Transverse colon (tissue), 4 donors: ENCODE results near the gene TUBB. TPM values are rescaled to one million over a fixed set of nuclear protein-coding genes. Genes with fewer than 3 reads are reported as not detected.

Experiments
- DNase-seq: peaks from one replicate; pipeline ENCODE4 v3.0.0-alpha.2; 2019
- H3K27ac ChIP-seq, 4 donors: fragments of 200-600 bp; sonication (generic); 2 replicates each; pipeline ENCODE4 v1.5.1; 2016 to 2018; ENCODE audit warnings: inconsistent platforms in 4 of 4
- H3K27me3 ChIP-seq: fragments of 200-600 bp; sonication (generic); 2 replicates; pipeline ENCODE4 v1.5.1; 2017; ENCODE audit warnings: inconsistent platforms
- H3K36me3 ChIP-seq, 4 donors: fragments of 200-600 bp; sonication (generic); 2 replicates each; pipeline ENCODE4 v1.5.1; 2017 to 2019; ENCODE audit warnings: inconsistent platforms in 4 of 4
- H3K4me1 ChIP-seq, 4 donors: fragments of 200-600 bp; sonication (generic); 2 replicates each; pipeline ENCODE4 v1.5.1; 2017 to 2020; ENCODE audit warnings: inconsistent platforms in 4 of 4
- H3K4me3 ChIP-seq, 4 donors: fragments of 200-600 bp; sonication (generic); 1 replicate in 1 of 4; 2 replicates in 3 of 4; pipeline versions ENCODE4 v1.5.1 to v1.6.1; 2017 to 2019; ENCODE audit warnings: inconsistent platforms in 4 of 4
- H3K9me3 ChIP-seq, 2 donors: fragments of 200-600 bp; sonication (generic); 2 replicates each; pipeline ENCODE4 v1.5.1; 2017 to 2019; ENCODE audit warnings: inconsistent platforms in 2 of 2
- EP300 ChIP-seq: sonication (generic); formaldehyde crosslinking; IDR thresholded peaks from one replicate; pipeline ENCODE4 v1.6.1; 2017; ENCODE audit warnings: antibody characterized with exemption, low read depth
- POLR2A ChIP-seq: fragments of 450-650 bp; IDR thresholded peaks from one replicate; pipeline ENCODE4 v1.6.1; 2016; ENCODE audit warnings: antibody characterized with exemption, mild to moderate bottlenecking, moderate library complexity
- POLR2AphosphoS5 ChIP-seq, 3 donors: sonication (generic); formaldehyde crosslinking; IDR thresholded peaks; one replicate each; pipeline ENCODE4 v1.6.1; 2016; ENCODE audit warnings: antibody characterized with exemption in 3 of 3
- WGBS, 2 donors: methylation state at CpG; one replicate each; pipeline ENCODE4 v1.1.5; 2018; ENCODE audit warnings: low coverage in 1 of 2; 5-methylcytosine and 5-hydroxymethylcytosine counted together
- in situ Hi-C, 4 donors: fragments of 200-750 bp; cut with MboI; loops; one replicate each; pipeline versions ENCODE4 v1.15.0 to v1.15.1; 2017; ENCODE audit warnings: low sequenced_read_pairs in 3 of 4, low pct_ligation_motif_present in 1 of 4, low pct_unique_long_range_greater_than_20kb in 1 of 4
- intact Hi-C: fragments of 100-400 bp; cut with DNase I; formaldehyde crosslinking; loops from one replicate; pipeline ENCODE4 v1.15.1; 2023; ENCODE audit warnings: low total_unique reads
- total RNA-seq, 4 donors: library from RNA; depleted of rRNA; stranded (reverse); fragments of >200 nt; gene quantifications; one replicate each; pipeline ENCODE4 v1.1.0, GENCODE V29; 2016
- TF ChIP-seq, protein P1 (sequence below), 5 experiments: fragments of 200-600 bp in 3 of 5; fragments of 450-650 bp in 2 of 5; sonication (generic) in 3 of 5; IDR thresholded peaks; 1 replicate in 2 of 5; 2 replicates in 3 of 5; pipeline ENCODE4 v1.5.1; 2016 to 2017; ENCODE audit warnings: antibody characterized with exemption in 5 of 5, inconsistent platforms in 3 of 5, mild to moderate bottlenecking in 2 of 5, moderate library complexity in 1 of 5

The TUBB gene
- total RNA-seq, 4 donors from 2014 or later = 77.1 to 128 (median 106) TPM

DNA sequence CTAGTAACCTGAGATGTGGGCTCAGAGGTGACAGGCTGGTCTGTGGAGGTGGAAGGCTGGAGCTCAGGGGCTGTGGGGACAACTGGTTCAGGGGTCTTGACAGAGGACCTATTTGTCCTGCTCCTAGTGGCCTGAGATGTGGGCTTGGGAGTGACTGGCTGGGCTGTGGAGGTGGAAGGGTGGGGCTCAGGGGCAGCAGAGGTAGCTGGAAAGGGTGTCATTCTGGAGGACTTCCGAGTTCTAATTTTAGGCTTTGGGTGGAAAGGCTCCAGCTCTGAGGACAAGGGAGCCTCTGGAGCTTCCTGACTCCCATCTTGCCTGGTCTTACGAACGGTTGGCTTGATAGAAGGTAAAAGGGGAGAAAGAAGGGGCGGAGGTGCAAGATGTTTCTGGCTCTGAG, 14.5 kb upstream of the TUBB start:
- no peak overlapping the region for H3K27ac ChIP-seq
- H3K27me3 ChIP-seq = no peaks in the 10 kb centered on the region
- 95 to 100% methylated on average over 2 to 4 of the region's 4 CpGs for WGBS, 2 donors
- in situ Hi-C loops (no loop called here), intact Hi-C loops (no loop called here)
- H3K9me3 ChIP-seq = no peaks in the 10 kb centered on the region
- no peak for DNase-seq
- H3K4me3 ChIP-seq = no peak overlapping the region
- H3K4me1 ChIP-seq = no peaks in the 10 kb centered on the region
- H3K36me3 ChIP-seq = no peaks in the 10 kb centered on the region
- TF ChIP-seq EP300 (no peak), POLR2A (no peak), POLR2AphosphoS5 (IDR thresholded peaks at IDR 0.05) (no peak)
- TF ChIP-seq, protein P1, sequence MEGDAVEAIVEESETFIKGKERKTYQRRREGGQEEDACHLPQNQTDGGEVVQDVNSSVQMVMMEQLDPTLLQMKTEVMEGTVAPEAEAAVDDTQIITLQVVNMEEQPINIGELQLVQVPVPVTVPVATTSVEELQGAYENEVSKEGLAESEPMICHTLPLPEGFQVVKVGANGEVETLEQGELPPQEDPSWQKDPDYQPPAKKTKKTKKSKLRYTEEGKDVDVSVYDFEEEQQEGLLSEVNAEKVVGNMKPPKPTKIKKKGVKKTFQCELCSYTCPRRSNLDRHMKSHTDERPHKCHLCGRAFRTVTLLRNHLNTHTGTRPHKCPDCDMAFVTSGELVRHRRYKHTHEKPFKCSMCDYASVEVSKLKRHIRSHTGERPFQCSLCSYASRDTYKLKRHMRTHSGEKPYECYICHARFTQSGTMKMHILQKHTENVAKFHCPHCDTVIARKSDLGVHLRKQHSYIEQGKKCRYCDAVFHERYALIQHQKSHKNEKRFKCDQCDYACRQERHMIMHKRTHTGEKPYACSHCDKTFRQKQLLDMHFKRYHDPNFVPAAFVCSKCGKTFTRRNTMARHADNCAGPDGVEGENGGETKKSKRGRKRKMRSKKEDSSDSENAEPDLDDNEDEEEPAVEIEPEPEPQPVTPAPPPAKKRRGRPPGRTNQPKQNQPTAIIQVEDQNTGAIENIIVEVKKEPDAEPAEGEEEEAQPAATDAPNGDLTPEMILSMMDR (IDR thresholded peaks at IDR 0.05) = no peak

DNA sequence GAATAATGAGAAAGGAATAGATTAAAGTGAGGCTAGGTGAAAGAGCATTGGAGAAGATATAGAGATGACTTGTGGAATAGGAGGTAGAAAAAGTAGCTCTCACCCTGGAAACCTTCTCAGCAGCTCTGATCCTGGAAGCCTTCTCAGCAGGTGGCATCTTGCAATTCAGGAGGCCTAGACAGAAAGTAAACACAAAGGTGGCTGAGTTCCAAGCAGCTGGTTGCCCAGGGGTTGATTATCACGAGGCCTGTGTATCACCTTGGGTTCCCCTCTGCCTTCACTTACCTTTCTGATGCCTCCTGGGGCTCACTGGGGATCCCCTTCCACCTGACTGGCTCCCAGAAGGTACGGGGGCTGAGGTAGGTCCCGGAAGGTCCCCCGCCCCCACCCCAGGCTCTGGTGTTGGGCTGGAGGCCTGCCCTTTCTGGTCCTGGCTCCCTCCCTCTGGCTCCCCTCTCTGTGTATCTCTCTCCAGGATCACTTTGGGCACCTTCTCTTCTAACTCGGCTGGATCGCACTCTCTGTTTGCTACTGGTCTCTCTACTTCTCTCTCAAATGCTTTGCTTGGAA, 12.8 kb upstream of the TUBB start:
- H3K4me3 ChIP-seq = no peak overlapping the region
- no peak for DNase-seq
- H3K27me3 ChIP-seq = no peaks in the 10 kb centered on the region
- intact Hi-C loops = no loop called here
- WGBS, 2 donors = 67 to 68% methylated on average over 6 of the region's 6 CpGs
- no peaks in the 10 kb centered on the region for H3K9me3 ChIP-seq
- peaks cover 0 to 6% (median 1%) of the 10 kb centered on the region in 4 donors for H3K36me3 ChIP-seq
- in situ Hi-C loops = no loop called here
- no peak overlapping the region for H3K27ac ChIP-seq
- TF ChIP-seq EP300 (no peak), POLR2AphosphoS5 (IDR thresholded peaks at IDR 0.05) (no peak), POLR2A (no peak)
- TF ChIP-seq, protein P1 (IDR thresholded peaks at IDR 0.05) = no peak
- no peaks in the 10 kb centered on the region for H3K4me1 ChIP-seq

DNA sequence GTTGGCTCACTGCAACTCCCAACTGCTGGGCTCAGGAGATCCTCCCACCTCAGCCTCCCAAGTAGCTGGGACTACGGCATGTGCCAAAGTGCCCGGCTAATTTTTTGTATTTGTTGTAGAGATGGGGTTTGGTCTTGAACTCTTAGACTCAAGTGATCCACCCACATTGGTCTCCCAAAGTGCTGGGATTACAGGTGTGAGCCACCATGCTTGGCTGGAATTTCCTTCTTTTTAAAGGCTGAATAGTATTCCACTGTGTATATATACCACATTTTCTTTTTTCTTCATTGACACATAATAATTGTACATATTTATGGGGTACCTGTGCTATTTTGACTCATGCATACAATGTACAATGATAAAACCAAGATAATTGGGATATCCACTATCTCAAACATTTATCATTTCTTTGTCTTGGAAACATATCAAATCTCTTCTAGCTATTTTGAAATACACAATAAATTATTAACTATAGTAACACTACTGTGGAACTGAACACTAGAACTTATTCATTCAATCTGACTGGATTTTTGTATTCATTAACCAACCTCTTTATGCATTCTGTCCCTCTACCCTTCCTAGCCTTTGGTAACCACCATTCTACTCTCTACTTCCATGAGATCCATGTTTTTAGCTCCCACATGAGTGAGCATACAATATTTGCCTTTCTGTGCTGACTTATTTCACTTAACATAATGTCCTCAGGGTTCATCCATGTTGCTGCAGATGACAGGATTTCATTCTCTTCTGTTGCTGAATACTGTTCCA, 10.9 kb upstream of the TUBB start:
- WGBS, 2 donors = 80 to 88% methylated on average over 1 to 2 of the region's 2 CpGs
- Histone ChIP-seq H3K27ac (no peak overlapping the region), H3K36me3 (peaks cover 0 to 14% (median 4%) of the 10 kb centered on the region in 4 donors), H3K4me1 (no peaks in the 10 kb centered on the region), H3K9me3 (no peaks in the 10 kb centered on the region), H3K4me3 (no peak overlapping the region), H3K27me3 (no peaks in the 10 kb centered on the region)
- in situ Hi-C loops = no loop called here
- intact Hi-C loops = no loop called here
- no peak for DNase-seq
- no peak for TF ChIP-seq EP300
- TF ChIP-seq POLR2A = no peak
- TF ChIP-seq POLR2AphosphoS5 (IDR thresholded peaks at IDR 0.05) = no peak
- TF ChIP-seq, protein P1 (IDR thresholded peaks at IDR 0.05) = no peak

DNA sequence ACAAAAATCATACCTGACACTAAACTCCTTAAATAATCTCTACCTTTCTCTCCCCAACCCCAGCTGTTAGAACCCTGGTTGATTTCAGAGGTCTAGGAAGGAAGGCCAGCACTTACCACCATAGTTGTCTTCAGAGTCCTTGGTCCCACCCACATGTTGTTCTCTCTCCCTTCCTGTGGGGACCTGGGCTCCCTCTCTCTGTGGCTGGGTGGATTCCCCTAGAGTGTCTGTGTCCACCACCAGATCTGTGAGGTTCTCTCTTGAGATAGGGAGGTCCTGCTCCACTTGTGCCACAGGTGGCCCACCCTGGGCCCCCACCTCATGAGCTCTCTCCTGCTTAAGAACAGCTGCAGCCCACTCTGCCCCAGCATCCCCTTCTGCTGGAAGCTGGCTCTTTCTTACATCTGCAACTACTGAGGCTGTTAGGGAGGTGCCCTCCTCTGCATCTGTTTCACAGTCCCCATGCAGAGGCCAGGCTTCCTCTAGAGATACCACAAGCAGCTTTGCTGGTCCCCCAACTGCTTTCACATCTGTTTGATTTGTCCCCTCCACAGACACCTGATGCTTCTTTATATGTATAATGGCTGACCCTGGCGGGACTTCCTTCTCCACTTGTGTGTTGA, 8.3 kb upstream of the TUBB start:
- peaks cover 0 to 18% (median 4%) of the 10 kb centered on the region in 4 donors for H3K36me3 ChIP-seq
- H3K4me3 ChIP-seq = no peak overlapping the region
- intact Hi-C loops = no loop called here
- H3K27ac ChIP-seq = no peak overlapping the region
- no peak for TF ChIP-seq POLR2AphosphoS5 (IDR thresholded peaks at IDR 0.05)
- TF ChIP-seq EP300 = no peak
- TF ChIP-seq POLR2A = no peak
- TF ChIP-seq, protein P1 (IDR thresholded peaks at IDR 0.05) = no peak
- in situ Hi-C loops = no loop called here
- 92% methylated on average over 1 of the region's 1 CpG; no CpG with 5 or more reads in 1 of the 2 donors for WGBS, 2 donors
- no peaks in the 10 kb centered on the region for H3K9me3 ChIP-seq
- peaks cover 4 to 9% (median 7%) of the 10 kb centered on the region in 4 donors for H3K4me1 ChIP-seq
- no peaks in the 10 kb centered on the region for H3K27me3 ChIP-seq
- DNase-seq = no peak
